Central memory CD8-positive, alpha-beta T cell (primary cell): ENCODE results near the gene CYBRD1.

Experiments used
- ATAC-seq: fragments of 150-1000 bp; cut with Tn5 transposase; replicated peaks from 2 replicates; pipeline ENCODE4 v1.10.0; 2022; ENCODE audit warnings: mild to moderate bottlenecking, moderate FRiP score, moderate number of reproducible peaks; ENCODE audit not compliant: poor library complexity, severe bottlenecking; ENCODE audit errors: extremely low read depth
- DNase-seq, 2 donors: peaks; one replicate each; pipeline ENCODE4 v3.0.0; 2021; ENCODE audit warnings: low spot score in 2 of 2
- H3K27ac Mint-ChIP-seq: one replicate; pipeline ENCODE4 v1.8.0; 2022; ENCODE audit warnings: low read depth, mild to moderate bottlenecking, moderate library complexity, mixed read lengths
- H3K27me3 Mint-ChIP-seq: one replicate; pipeline ENCODE4 v1.8.0; 2022; ENCODE audit warnings: mixed read lengths
- H3K36me3 Mint-ChIP-seq: one replicate; pipeline ENCODE4 v1.8.0; 2022; ENCODE audit warnings: mild to moderate bottlenecking, moderate library complexity, mixed read lengths; ENCODE audit not compliant: insufficient read depth
- H3K4me1 Mint-ChIP-seq: one replicate; pipeline ENCODE4 v1.8.0; 2022; ENCODE audit warnings: mixed read lengths
- H3K4me3 Mint-ChIP-seq: one replicate; pipeline ENCODE4 v1.8.0; 2022; ENCODE audit warnings: mild to moderate bottlenecking, moderate library complexity, mixed read lengths
- H3K9me3 Mint-ChIP-seq: one replicate; pipeline ENCODE4 v1.8.0; 2022; ENCODE audit warnings: mixed read lengths

CYBRD1 gene

GRCh38 chr2:171547256-171547655 lies 25.0 kb downstream of the CYBRD1 start:
- no peak for DNase-seq

GRCh38 chr2:171547720-171548119 lies 25.4 kb downstream of the CYBRD1 start:
- H3K27ac Mint-ChIP-seq = no peak overlapping the region
- H3K36me3 Mint-ChIP-seq = no peaks in the 10 kb centered on the region
- no peak overlapping the region for H3K4me3 Mint-ChIP-seq
- ATAC-seq (no peak), DNase-seq (no peak)
- no peaks in the 10 kb centered on the region for H3K9me3 Mint-ChIP-seq
- no peaks in the 10 kb centered on the region for H3K4me1 Mint-ChIP-seq
- H3K27me3 Mint-ChIP-seq = peaks cover 27% of the 10 kb centered on the region

More at GRCh38 chr2:171547256-171547655, 25.0 kb downstream of the CYBRD1 start:
- H3K4me1 Mint-ChIP-seq = no peaks in the 10 kb centered on the region
- no peaks in the 10 kb centered on the region for H3K9me3 Mint-ChIP-seq
- no peak overlapping the region for H3K4me3 Mint-ChIP-seq
- no peak overlapping the region for H3K27ac Mint-ChIP-seq
- H3K36me3 Mint-ChIP-seq = no peaks in the 10 kb centered on the region
- ATAC-seq = no peak
- H3K27me3 Mint-ChIP-seq = peaks cover 22% of the 10 kb centered on the region

- Mint-ChIP-seq H3K4me1 (no peaks in the 10 kb centered on the region), H3K36me3 (no peaks in the 10 kb centered on the region), H3K27ac (no peak overlapping the region), H3K4me3 (no peak overlapping the region), H3K27me3 (peaks cover 12% of the 10 kb centered on the region), H3K9me3 (no peaks in the 10 kb centered on the region)
- DNase-seq (no peak), ATAC-seq (no peak)
Measured at GRCh38 chr2:171550613-171551012, 28.3 kb downstream of the CYBRD1 start.

GRCh38 chr2:171551836-171552235 lies 29.6 kb downstream of the CYBRD1 start:
- H3K9me3 Mint-ChIP-seq = no peaks in the 10 kb centered on the region
- H3K36me3 Mint-ChIP-seq = no peaks in the 10 kb centered on the region
- DNase-seq (no peak), ATAC-seq (no peak)
- H3K27me3 Mint-ChIP-seq = peaks cover 12% of the 10 kb centered on the region
- H3K4me1 Mint-ChIP-seq = no peaks in the 10 kb centered on the region
- H3K4me3 Mint-ChIP-seq = no peak overlapping the region
- no peak overlapping the region for H3K27ac Mint-ChIP-seq

GRCh38 chr2:171553236-171553635 lies 31.0 kb downstream of the CYBRD1 start:
- no peak for ATAC-seq
- Mint-ChIP-seq H3K4me1 (no peaks in the 10 kb centered on the region), H3K9me3 (no peaks in the 10 kb centered on the region), H3K27ac (no peak overlapping the region), H3K4me3 (no peak overlapping the region), H3K36me3 (no peaks in the 10 kb centered on the region), H3K27me3 (peaks cover 12% of the 10 kb centered on the region)
- DNase-seq = no peak

- DNase-seq = no peak
- no peak overlapping the region for H3K27ac Mint-ChIP-seq
- H3K4me1 Mint-ChIP-seq = no peaks in the 10 kb centered on the region
- H3K36me3 Mint-ChIP-seq = no peaks in the 10 kb centered on the region
- H3K9me3 Mint-ChIP-seq = no peaks in the 10 kb centered on the region
- H3K4me3 Mint-ChIP-seq = no peak overlapping the region
- no peak for ATAC-seq
- peaks cover 18% of the 10 kb centered on the region for H3K27me3 Mint-ChIP-seq
Measured at GRCh38 chr2:171553858-171554257, 31.6 kb downstream of the CYBRD1 start.

GRCh38 chr2:171554991-171555615 lies 32.8 kb downstream of the CYBRD1 start:
- ATAC-seq (no peak), DNase-seq (no peak)
- H3K4me1 Mint-ChIP-seq = no peaks in the 10 kb centered on the region
- H3K36me3 Mint-ChIP-seq = no peaks in the 10 kb centered on the region
- H3K27me3 Mint-ChIP-seq = peaks cover 30% of the 10 kb centered on the region
- no peaks in the 10 kb centered on the region for H3K9me3 Mint-ChIP-seq
- no peak overlapping the region for H3K27ac Mint-ChIP-seq
- H3K4me3 Mint-ChIP-seq = no peak overlapping the region

- H3K4me3 Mint-ChIP-seq = no peak overlapping the region
- H3K27ac Mint-ChIP-seq = no peak overlapping the region
- no peaks in the 10 kb centered on the region for H3K4me1 Mint-ChIP-seq
- DNase-seq (no peak), ATAC-seq (no peak)
- H3K27me3 Mint-ChIP-seq = peaks cover 41% of the 10 kb centered on the region
- no peaks in the 10 kb centered on the region for H3K9me3 Mint-ChIP-seq
- no peaks in the 10 kb centered on the region for H3K36me3 Mint-ChIP-seq
Measured at GRCh38 chr2:171557363-171557762, 35.1 kb downstream of the CYBRD1 start.

- H3K4me3 Mint-ChIP-seq = no peak overlapping the region
- ATAC-seq (no peak), DNase-seq (no peak)
- H3K9me3 Mint-ChIP-seq = no peaks in the 10 kb centered on the region
- H3K36me3 Mint-ChIP-seq = no peaks in the 10 kb centered on the region
- H3K27me3 Mint-ChIP-seq = peaks cover 34% of the 10 kb centered on the region
- no peak overlapping the region for H3K27ac Mint-ChIP-seq
- H3K4me1 Mint-ChIP-seq = no peaks in the 10 kb centered on the region
Measured at GRCh38 chr2:171563301-171563700, 41.0 kb downstream of the CYBRD1 start.

GRCh38 chr2:171564463-171564862 lies 42.2 kb downstream of the CYBRD1 start:
- no peak overlapping the region for H3K4me3 Mint-ChIP-seq
- no peak overlapping the region for H3K27ac Mint-ChIP-seq
- ATAC-seq (no peak), DNase-seq (no peak)
- H3K36me3 Mint-ChIP-seq = no peaks in the 10 kb centered on the region
- no peaks in the 10 kb centered on the region for H3K9me3 Mint-ChIP-seq
- no peaks in the 10 kb centered on the region for H3K4me1 Mint-ChIP-seq
- peaks cover 22% of the 10 kb centered on the region for H3K27me3 Mint-ChIP-seq

- Mint-ChIP-seq H3K27me3 (peaks cover 6% of the 10 kb centered on the region), H3K4me3 (no peak overlapping the region), H3K9me3 (no peaks in the 10 kb centered on the region), H3K27ac (no peak overlapping the region), H3K36me3 (no peaks in the 10 kb centered on the region), H3K4me1 (no peaks in the 10 kb centered on the region)
- no peak for DNase-seq
- ATAC-seq = no peak
Measured at GRCh38 chr2:171566057-171566456, 43.8 kb downstream of the CYBRD1 start.

GRCh38 chr2:171566753-171567152 lies 44.5 kb downstream of the CYBRD1 start:
- H3K9me3 Mint-ChIP-seq = no peaks in the 10 kb centered on the region
- no peaks in the 10 kb centered on the region for H3K4me1 Mint-ChIP-seq
- ATAC-seq = no peak
- no peak overlapping the region for H3K4me3 Mint-ChIP-seq
- no peaks in the 10 kb centered on the region for H3K36me3 Mint-ChIP-seq
- no peaks in the 10 kb centered on the region for H3K27me3 Mint-ChIP-seq
- no peak overlapping the region for H3K27ac Mint-ChIP-seq
- DNase-seq = no peak

GRCh38 chr2:171568089-171568488 lies 45.8 kb downstream of the CYBRD1 start:
- Mint-ChIP-seq H3K4me1 (no peaks in the 10 kb centered on the region), H3K27ac (no peak overlapping the region), H3K4me3 (no peak overlapping the region), H3K9me3 (no peaks in the 10 kb centered on the region), H3K27me3 (no peaks in the 10 kb centered on the region), H3K36me3 (no peaks in the 10 kb centered on the region)
- ATAC-seq = no peak
- no peak for DNase-seq
